Activated CD8-positive, alpha-beta memory T cell treated with anti-CD3 and anti-CD28 coated beads, Interleukin-2, amount 50 U/mL, for 1 hour (primary cell): ENCODE results near the gene BRWD1.
"Not testable (repeated sequence)": the region's sequence is repeated elsewhere in the genome, so short reads cannot be mapped to it uniquely, and the experiment has no call there.

Source experiments
- DNase-seq: peaks from one replicate; pipeline ENCODE4 v3.0.0-alpha.2; 2020; ENCODE audit errors: extremely low read depth

Gene BRWD1

GRCh38 chr21:39173716-39174680 lies 139.4 kb downstream of the BRWD1 start:
- no peak for DNase-seq

DNA sequence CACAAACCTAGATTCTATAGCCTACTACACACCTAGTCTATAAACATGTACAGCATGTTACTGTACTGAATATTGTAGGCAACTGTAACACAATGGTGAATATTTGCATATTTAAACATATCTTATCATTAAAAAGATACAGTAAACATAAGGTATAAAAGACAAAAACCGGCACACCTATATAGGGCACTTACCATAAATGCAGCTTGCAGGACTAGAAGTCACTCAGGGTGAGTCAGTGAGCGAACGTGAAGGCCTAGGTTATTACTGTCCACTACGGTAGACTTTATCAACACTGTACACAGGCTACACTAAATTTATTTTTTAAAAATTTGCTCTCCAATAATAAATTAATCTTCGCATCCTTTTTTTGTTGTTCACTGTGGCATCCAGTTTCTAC lies 143.5 kb downstream of the BRWD1 start:
- no peak for DNase-seq

- no peak for DNase-seq
These were observed 144.6 kb downstream of the BRWD1 start for GRCh38 chr21:39168800-39169199.

DNA sequence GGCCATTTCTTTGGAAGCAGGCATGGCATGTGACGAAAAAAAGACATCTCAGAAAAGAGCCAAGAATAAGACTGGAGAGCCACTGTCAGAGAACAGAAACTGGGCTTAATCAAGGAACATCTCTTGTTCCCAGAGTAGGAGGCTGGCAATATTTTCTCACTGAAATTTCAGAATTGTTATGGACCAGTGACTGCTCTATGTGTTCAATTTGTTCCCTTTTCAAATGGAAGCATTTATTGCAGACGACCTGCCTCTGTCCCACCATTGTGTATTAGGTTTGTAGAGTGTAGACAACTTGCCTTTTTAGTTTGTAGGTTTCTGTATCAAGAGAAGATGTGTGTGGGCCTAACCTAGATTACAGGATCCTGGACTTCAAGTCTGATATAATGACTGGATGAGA lies 148.9 kb downstream of the BRWD1 start:
- DNase-seq = no peak

DNA sequence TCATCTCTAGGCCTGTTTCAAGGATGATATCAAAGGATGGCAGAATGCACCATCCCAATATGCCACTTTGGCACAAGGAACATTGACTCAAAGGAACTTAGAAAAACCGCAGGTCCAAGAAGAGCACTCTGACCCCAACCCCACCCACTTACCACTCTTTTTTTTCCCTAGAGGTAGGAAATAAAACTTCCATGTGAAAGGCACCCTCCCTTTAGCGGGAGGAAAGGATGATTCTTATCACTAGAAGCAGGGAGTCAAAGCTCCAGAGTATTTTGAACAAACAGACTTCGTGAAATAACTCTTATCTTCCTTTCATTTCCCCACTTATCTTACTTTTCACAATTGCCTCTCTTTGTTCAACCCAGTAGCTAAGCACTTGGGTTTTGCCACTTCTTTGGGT lies 152.4 kb downstream of the BRWD1 start:
- DNase-seq = no peak

DNA sequence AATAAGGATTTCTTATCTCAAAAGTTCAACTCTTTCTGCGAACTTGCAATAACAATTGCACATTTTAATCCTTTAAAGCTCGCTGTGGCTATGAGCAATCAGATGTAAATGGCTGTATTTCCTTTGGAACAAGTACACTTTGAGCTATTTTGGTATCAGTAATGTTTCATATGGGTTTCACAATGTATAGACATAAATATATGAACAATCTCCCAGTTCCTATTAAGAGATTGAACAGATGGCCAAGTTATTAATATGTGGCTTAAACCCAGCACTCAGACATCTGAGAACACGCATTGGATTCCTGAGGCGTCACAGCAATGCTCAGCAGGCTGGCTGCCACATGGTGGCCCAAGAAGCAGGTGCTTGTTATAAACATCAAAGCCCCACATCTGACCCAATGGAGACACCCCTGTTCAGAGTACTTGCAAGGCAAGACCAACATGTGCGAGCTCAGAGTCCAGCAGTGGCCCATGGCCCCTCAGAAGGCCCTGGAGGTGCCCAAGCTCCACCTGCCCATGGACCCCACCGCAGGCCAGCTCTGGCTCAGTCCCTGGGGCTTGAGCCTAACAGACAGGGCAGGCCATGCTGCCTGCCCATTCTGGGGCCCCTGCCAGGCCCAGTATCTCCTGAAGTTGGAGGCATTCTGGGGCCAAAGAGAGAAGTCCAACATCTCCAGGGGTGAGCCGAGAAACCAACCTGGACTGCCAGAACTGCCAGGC lies 153.9 kb downstream of the BRWD1 start:
- no peak for DNase-seq

DNA sequence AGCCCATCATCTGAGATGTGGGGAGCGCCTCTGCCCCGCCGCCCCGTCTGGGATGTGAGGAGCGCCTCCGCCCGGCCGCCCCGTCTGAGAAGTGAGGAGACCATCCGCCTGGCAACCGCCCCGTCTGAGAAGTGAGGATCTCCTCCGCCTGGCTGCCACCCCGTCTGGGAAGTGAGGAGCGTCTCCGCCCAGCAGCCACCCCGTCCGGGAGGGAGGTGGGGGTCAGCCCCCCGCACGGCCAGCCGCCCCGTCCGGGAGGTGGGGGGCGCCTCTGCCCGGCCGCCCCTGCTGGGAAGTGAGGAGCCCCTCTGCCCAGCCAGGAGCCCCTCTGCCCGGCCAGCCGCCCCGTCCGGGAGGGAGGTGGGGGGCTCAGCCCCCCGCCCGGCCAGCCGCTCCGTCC lies 156.2 kb downstream of the BRWD1 start:
- not testable (repeated sequence) for DNase-seq

- no peak for DNase-seq
These were observed 157.4 kb downstream of the BRWD1 start for GRCh38 chr21:39156024-39156423.

DNA sequence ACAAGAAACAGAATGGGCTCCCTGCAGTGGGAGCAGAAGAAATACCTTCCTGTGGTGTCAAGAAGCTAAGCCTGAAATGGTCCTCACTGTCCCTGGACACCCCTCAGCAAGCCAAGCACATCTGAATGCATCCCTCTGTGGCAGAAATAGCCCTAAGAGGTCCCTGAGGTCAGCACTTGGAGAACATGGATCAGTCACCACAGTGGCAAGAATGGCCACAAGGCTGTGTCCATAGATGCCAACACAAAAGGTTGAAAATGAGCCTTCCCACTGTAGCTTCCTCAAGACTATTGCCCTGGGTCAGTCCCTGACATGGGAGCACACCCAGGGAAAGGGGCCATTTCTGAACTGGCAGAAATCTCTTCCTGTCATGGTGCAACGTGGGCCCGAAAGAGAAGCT lies 157.9 kb downstream of the BRWD1 start:
- DNase-seq = no peak

GRCh38 chr21:39153842-39154241 lies 159.6 kb downstream of the BRWD1 start:
- DNase-seq = no peak

GRCh38 chr21:39153373-39153772 lies 160.1 kb downstream of the BRWD1 start:
- no peak for DNase-seq

DNA sequence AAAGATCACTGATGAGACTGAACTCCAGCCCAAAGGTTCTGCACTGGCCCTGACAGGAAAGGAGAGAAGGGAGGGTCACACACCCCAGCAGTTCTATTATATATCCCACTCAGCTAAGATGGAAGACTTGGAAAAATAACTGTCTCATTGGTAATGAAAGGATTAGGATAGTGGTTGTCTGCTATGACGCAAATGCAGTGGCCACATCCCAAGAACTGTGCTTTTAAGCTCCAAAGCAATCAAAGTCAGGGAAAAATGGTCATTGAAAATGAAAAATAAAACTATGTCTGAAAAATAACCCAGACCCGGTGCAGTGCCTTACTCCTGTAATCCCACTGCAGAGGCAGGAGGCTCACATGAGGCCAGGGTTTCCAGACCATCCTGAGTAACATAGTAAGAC lies 161.2 kb downstream of the BRWD1 start:
- DNase-seq = no peak

DNA sequence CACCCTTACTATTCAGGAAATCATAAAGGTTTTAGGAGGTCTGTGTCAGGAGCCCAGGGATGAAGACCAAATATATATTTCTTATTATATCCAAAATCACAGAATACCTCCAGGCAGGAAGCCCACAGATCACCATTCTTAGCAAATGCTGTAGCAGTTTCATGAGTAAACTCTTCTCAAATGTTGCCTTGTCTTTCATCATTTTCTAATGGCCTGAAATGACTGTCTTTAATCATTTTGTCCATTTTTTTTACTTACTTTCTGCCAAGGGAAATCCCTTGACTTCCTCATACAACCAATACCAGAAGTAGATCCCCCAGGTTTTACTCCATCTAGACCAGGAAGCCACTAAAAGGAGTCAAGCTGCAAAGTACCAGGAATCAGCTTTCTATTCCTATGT lies 162.6 kb downstream of the BRWD1 start:
- DNase-seq = no peak

- DNase-seq = no peak
These were observed 163.1 kb downstream of the BRWD1 start for GRCh38 chr21:39150316-39150715.

DNA sequence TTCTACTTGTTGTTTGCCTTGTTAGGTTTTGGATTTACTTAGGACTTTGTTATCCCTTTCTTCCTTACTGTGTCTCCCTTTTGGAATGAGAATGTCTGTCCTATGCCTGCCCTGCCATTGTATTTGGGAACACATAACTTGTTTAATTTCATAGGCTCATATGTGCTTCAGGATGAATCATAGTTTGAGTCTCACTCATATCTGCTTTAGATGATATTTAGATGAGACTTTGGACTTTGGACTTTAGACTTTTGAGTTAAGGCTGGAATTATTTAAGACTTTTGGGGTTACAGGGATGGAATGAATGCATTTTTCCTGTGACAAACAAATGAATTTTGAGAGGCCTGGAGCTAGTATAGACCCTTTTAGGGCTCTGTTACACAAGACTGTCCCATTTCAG lies 163.6 kb downstream of the BRWD1 start:
- no peak for DNase-seq

DNA sequence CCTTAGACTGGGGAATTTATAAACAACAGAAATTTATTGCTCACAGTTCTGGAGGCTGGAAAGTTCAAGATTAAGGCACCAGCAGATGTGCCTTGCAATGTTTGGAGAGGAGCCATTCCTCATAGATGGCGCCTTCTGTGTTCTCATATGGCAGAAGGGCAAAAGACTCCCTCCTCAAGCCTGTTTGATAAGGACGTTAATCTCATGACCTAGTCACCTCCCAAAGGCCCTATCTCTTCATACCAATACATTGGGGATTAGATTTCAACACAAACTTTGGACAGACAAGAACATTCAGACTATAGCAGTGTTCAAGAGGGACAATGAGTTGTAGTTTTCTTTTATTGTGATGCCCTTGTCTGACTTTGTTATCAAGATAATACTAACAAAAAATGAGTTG lies 164.5 kb downstream of the BRWD1 start:
- no peak for DNase-seq

GRCh38 chr21:39144191-39144590 lies 169.2 kb downstream of the BRWD1 start:
- DNase-seq = no peak

GRCh38 chr21:39142972-39143371 lies 170.5 kb downstream of the BRWD1 start:
- DNase-seq = no peak

DNA sequence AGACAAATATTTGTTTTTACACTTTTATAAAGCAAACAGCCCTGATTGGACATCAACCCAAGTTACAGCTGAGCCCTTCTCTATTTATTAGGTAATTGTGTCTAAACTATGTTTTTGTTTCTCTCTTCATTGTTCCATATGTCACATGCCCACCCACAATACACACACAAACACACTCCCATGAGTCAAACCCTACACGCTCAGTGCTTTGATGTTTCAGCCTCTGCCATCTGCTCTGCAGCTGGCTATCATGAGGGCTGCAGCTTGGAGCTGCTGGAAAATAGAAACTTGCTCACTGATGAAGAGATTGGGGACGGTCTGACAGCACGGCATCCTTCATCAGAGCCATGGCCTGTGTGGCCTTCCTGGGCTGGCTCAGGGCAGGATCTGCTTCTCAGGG lies 171.9 kb downstream of the BRWD1 start:
- DNase-seq = no peak

GRCh38 chr21:39137248-39138178 lies 175.9 kb downstream of the BRWD1 start:
- no peak for DNase-seq

- DNase-seq = no peak
These were observed 176.7 kb downstream of the BRWD1 start for GRCh38 chr21:39136711-39137110.

DNA sequence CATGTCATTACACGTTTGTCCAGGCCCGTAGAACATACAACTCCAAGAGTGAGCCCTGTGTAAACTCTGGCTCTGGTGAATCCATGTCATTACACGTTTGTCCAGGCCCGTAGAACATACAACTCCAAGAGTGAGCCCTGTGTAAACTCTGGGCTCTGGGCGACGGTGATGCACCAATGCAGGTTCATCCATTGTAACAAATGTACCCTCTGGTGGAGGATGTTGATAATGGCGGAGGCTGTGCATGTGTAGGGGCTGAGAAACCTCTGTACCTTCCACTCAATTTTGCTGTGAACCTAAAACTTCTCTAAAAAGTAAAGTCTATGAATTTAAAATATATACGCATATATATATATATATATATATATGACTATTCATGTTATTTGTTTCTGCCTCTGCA lies 177.3 kb downstream of the BRWD1 start:
- DNase-seq = not testable (repeated sequence)
